ENCODE results near the gene PSMD11. TPM values are rescaled to one million over a fixed set of nuclear protein-coding genes. Genes with fewer than 3 reads are reported as not detected.

Gene PSMD11
- total RNA-seq, 2 donors from 2014 or later = 42.0 to 51.9 TPM

DNA sequence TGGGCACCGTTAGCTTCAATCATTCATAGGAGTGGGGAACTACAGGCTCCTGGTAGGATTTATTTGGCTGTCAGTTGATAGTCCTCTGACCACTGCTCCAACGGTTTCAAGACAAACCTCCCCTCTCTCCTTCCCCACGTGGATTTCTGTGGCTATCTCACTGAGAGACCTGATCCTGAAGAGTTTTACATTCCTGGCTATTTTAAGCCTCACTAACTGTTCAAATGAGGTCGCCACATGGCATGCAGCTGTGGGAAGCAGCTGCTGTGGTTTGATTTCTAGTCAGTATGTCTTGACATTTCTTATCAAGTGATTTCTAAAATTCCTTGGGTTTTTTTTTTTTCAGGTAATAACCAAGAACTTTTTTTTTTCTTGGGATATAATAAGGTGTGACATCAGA, 80.8 kb downstream of the PSMD11 start:
- Histone ChIP-seq H3K27me3 (replicated peaks; ENCODE audit: insufficient read depth) (no peaks in the 10 kb centered on the region), H3K4me3 (no peak overlapping the region), H3K36me3 (peaks cover 13% of the 10 kb centered on the region), H3K4me1 (ENCODE audit: control insufficient read depth in 1 of 2, low read depth in 2 of 2) (peaks cover 4 to 12% of the 10 kb centered on the region in 2 donors), H3K27ac (no peak overlapping the region), H3K9me3 (no peaks in the 10 kb centered on the region)
- ATAC-seq (ENCODE audit: insufficient number of reproducible peaks, low FRiP score, low read depth) (no peak), DNase-seq (ENCODE audit: low spot score) (no peak)
- no peak for TF ChIP-seq CTCF (IDR thresholded peaks at IDR 0.05)

- Histone ChIP-seq H3K27ac (no peak overlapping the region), H3K4me3 (no peak overlapping the region), H3K9me3 (no peaks in the 10 kb centered on the region), H3K4me1 (ENCODE audit: control insufficient read depth in 1 of 2, low read depth in 2 of 2) (peaks cover 0 to 10% of the 10 kb centered on the region in 2 donors), H3K36me3 (peaks cover 13% of the 10 kb centered on the region), H3K27me3 (replicated peaks; ENCODE audit: insufficient read depth) (no peaks in the 10 kb centered on the region)
- ATAC-seq (ENCODE audit: insufficient number of reproducible peaks, low FRiP score, low read depth) (no peak), DNase-seq (ENCODE audit: low spot score) (no peak)
- TF ChIP-seq CTCF (IDR thresholded peaks at IDR 0.05) = no peak
Measured at GRCh38 chr17:32527146-32527545, 82.8 kb downstream of the PSMD11 start.

GRCh38 chr17:32528825-32529224, 84.5 kb downstream of the PSMD11 start:
- no peaks in the 10 kb centered on the region for H3K9me3 ChIP-seq
- ATAC-seq (ENCODE audit: insufficient number of reproducible peaks, low FRiP score, low read depth) (no peak), DNase-seq (ENCODE audit: low spot score) (no peak)
- H3K27me3 ChIP-seq (replicated peaks; ENCODE audit: insufficient read depth) = no peaks in the 10 kb centered on the region
- H3K4me1 ChIP-seq (ENCODE audit: control insufficient read depth in 1 of 2, low read depth in 2 of 2) = peaks cover 0 to 10% of the 10 kb centered on the region in 2 donors
- no peak for TF ChIP-seq CTCF (IDR thresholded peaks at IDR 0.05)
- H3K4me3 ChIP-seq = no peak overlapping the region
- H3K27ac ChIP-seq = no peak overlapping the region
- H3K36me3 ChIP-seq = peaks cover 19% of the 10 kb centered on the region

DNA sequence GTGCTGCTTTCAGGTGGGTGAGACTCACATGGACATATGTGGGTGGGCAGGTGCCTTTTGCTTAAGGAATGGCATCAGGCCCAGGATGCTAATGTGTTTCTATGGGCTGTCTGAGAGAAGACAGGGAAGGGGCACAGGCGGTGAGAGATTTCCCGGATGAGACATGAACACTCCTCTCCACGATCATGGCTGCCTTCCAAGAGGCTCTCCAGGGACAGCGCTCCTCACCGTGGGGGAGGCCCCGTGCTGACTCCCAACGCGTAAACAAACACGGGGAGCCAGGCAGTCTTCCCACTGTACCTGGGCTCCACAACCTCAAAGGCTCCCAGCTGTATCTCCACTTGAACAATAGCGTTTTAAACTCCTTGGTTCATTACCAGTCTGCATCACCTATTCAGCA, 85.3 kb downstream of the PSMD11 start:
- Histone ChIP-seq H3K4me3 (no peak overlapping the region), H3K27me3 (replicated peaks; ENCODE audit: insufficient read depth) (no peaks in the 10 kb centered on the region), H3K27ac (no peak overlapping the region), H3K4me1 (ENCODE audit: control insufficient read depth in 1 of 2, low read depth in 2 of 2) (peaks cover 0 to 10% of the 10 kb centered on the region in 2 donors), H3K9me3 (no peaks in the 10 kb centered on the region), H3K36me3 (peaks cover 19% of the 10 kb centered on the region)
- DNase-seq (ENCODE audit: low spot score) = no peak
- no peak for ATAC-seq (ENCODE audit: insufficient number of reproducible peaks, low FRiP score, low read depth)
- TF ChIP-seq CTCF (IDR thresholded peaks at IDR 0.05) = no peak

Other genes starting within 250 kb of the PSMD11 start
- under 1 TPM in 1 of 2 donors, not detected in 1; 0.63 TPM for gene RHBDL3, start 178.7 kb upstream of the PSMD11 start, total RNA-seq
- gene C17orf75, start 102.3 kb upstream of the PSMD11 start, total RNA-seq = 1 to 10 TPM; 6.2 to 7.6 TPM
- gene ZNF207, start 94.4 kb upstream of the PSMD11 start, total RNA-seq = 100 to 1,000 TPM; 107 to 221 TPM
- 1 to 10 TPM; 1.1 to 2.6 TPM for gene CDK5R1, start 42.5 kb downstream of the PSMD11 start, total RNA-seq